ENCODE measurements around the gene PRKCH.
"Not testable (repeated sequence)": the region's sequence is repeated elsewhere in the genome, so short reads cannot be mapped to it uniquely, and the experiment has no call there.

The PRKCH gene

GRCh38 chr14:61408498-61408897 lies 87.1 kb downstream of the PRKCH start:
- Mint-ChIP-seq H3K36me3 (no peaks in the 10 kb centered on the region), H3K9me3 (no peaks in the 10 kb centered on the region), H3K27ac (no peak overlapping the region), H3K4me3 (no peak overlapping the region), H3K4me1 (peaks cover 3% of the 10 kb centered on the region), H3K27me3 (peaks cover 2% of the 10 kb centered on the region)
- no peak for ATAC-seq (ENCODE audit: low read depth)
- DNase-seq (ENCODE audit: low spot score in 2 of 2) = no peak

- no peaks in the 10 kb centered on the region for H3K4me1 Mint-ChIP-seq
Measured at GRCh38 chr14:61409782-61410181, 88.4 kb downstream of the PRKCH start.

GRCh38 chr14:61415934-61416333 lies 94.6 kb downstream of the PRKCH start:
- H3K36me3 Mint-ChIP-seq; H3K27ac Mint-ChIP-seq; H3K9me3 Mint-ChIP-seq; H3K27me3 Mint-ChIP-seq; ATAC-seq (ENCODE audit: low read depth); DNase-seq (ENCODE audit: low spot score in 2 of 2); H3K4me1 Mint-ChIP-seq; H3K4me3 Mint-ChIP-seq: not testable (repeated sequence)

More at GRCh38 chr14:61409782-61410181, 88.4 kb downstream of the PRKCH start:
- no peak overlapping the region for H3K27ac Mint-ChIP-seq
- no peak overlapping the region for H3K4me3 Mint-ChIP-seq
- ATAC-seq (ENCODE audit: low read depth) (no peak), DNase-seq (ENCODE audit: low spot score in 2 of 2) (no peak)
- no peaks in the 10 kb centered on the region for H3K9me3 Mint-ChIP-seq
- H3K27me3 Mint-ChIP-seq = no peaks in the 10 kb centered on the region
- no peaks in the 10 kb centered on the region for H3K36me3 Mint-ChIP-seq

- DNase-seq (ENCODE audit: low spot score in 2 of 2) = no peak
- H3K9me3 Mint-ChIP-seq = no peaks in the 10 kb centered on the region
- peaks cover 3% of the 10 kb centered on the region for H3K4me1 Mint-ChIP-seq
- no peak for ATAC-seq (ENCODE audit: low read depth)
- peaks cover 6% of the 10 kb centered on the region for H3K27me3 Mint-ChIP-seq
- no peaks in the 10 kb centered on the region for H3K36me3 Mint-ChIP-seq
- H3K27ac Mint-ChIP-seq = no peak overlapping the region
- H3K4me3 Mint-ChIP-seq = no peak overlapping the region
Measured at GRCh38 chr14:61416591-61416990, 95.2 kb downstream of the PRKCH start.

- peaks cover 3% of the 10 kb centered on the region for H3K4me1 Mint-ChIP-seq
- H3K27ac Mint-ChIP-seq = no peak overlapping the region
- ATAC-seq (ENCODE audit: low read depth) = no peak
- peaks cover 6% of the 10 kb centered on the region for H3K27me3 Mint-ChIP-seq
- H3K4me3 Mint-ChIP-seq = no peak overlapping the region
- no peaks in the 10 kb centered on the region for H3K36me3 Mint-ChIP-seq
- no peak for DNase-seq (ENCODE audit: low spot score in 2 of 2)
- H3K9me3 Mint-ChIP-seq = no peaks in the 10 kb centered on the region
Measured at GRCh38 chr14:61417141-61417540, 95.8 kb downstream of the PRKCH start.

GRCh38 chr14:61417883-61418455 lies 96.6 kb downstream of the PRKCH start:
- ATAC-seq (ENCODE audit: low read depth) = no peak
- Mint-ChIP-seq H3K9me3 (no peaks in the 10 kb centered on the region), H3K27ac (no peak overlapping the region), H3K4me3 (no peak overlapping the region), H3K4me1 (peaks cover 3% of the 10 kb centered on the region), H3K36me3 (no peaks in the 10 kb centered on the region), H3K27me3 (peaks cover 6% of the 10 kb centered on the region)
- DNase-seq (ENCODE audit: low spot score in 2 of 2) = no peak

- H3K4me3 Mint-ChIP-seq = no peak overlapping the region
- DNase-seq (ENCODE audit: low spot score in 2 of 2) = no peak
- peaks cover 9% of the 10 kb centered on the region for H3K27me3 Mint-ChIP-seq
- no peak overlapping the region for H3K27ac Mint-ChIP-seq
- H3K36me3 Mint-ChIP-seq = no peaks in the 10 kb centered on the region
- peaks cover 3% of the 10 kb centered on the region for H3K4me1 Mint-ChIP-seq
- no peaks in the 10 kb centered on the region for H3K9me3 Mint-ChIP-seq
- no peak for ATAC-seq (ENCODE audit: low read depth)
Measured at GRCh38 chr14:61418746-61419145, 97.4 kb downstream of the PRKCH start.

- H3K27ac Mint-ChIP-seq = no peak overlapping the region
- H3K4me3 Mint-ChIP-seq = no peak overlapping the region
- H3K36me3 Mint-ChIP-seq = peaks cover 3% of the 10 kb centered on the region
- H3K4me1 Mint-ChIP-seq = peaks cover 3% of the 10 kb centered on the region
- DNase-seq (ENCODE audit: low spot score in 2 of 2) = no peak
- ATAC-seq (ENCODE audit: low read depth) = no peak
- H3K27me3 Mint-ChIP-seq = peaks cover 9% of the 10 kb centered on the region
- H3K9me3 Mint-ChIP-seq = peaks cover 3% of the 10 kb centered on the region
Measured at GRCh38 chr14:61419201-61419600, 97.8 kb downstream of the PRKCH start.

GRCh38 chr14:61420326-61420725 lies 98.9 kb downstream of the PRKCH start:
- Mint-ChIP-seq H3K27ac (no peak overlapping the region), H3K9me3 (peaks cover 4% of the 10 kb centered on the region), H3K36me3 (peaks cover 5% of the 10 kb centered on the region), H3K27me3 (peaks cover 9% of the 10 kb centered on the region), H3K4me1 (peaks cover 3% of the 10 kb centered on the region), H3K4me3 (no peak overlapping the region)
- ATAC-seq (ENCODE audit: low read depth) = no peak
- DNase-seq (ENCODE audit: low spot score in 2 of 2) = no peak

- peaks cover 3% of the 10 kb centered on the region for H3K4me1 Mint-ChIP-seq
- peaks cover 5% of the 10 kb centered on the region for H3K36me3 Mint-ChIP-seq
- peaks cover 8% of the 10 kb centered on the region for H3K27me3 Mint-ChIP-seq
- no peak overlapping the region for H3K27ac Mint-ChIP-seq
- no peak for ATAC-seq (ENCODE audit: low read depth)
- peaks cover 6% of the 10 kb centered on the region for H3K9me3 Mint-ChIP-seq
- no peak overlapping the region for H3K4me3 Mint-ChIP-seq
- DNase-seq (ENCODE audit: low spot score in 2 of 2) = no peak
Measured at GRCh38 chr14:61421212-61421923, 100.0 kb downstream of the PRKCH start.

- Mint-ChIP-seq H3K27ac (no peak overlapping the region), H3K4me1 (no peaks in the 10 kb centered on the region)
- ATAC-seq (ENCODE audit: low read depth) = no peak
Measured at GRCh38 chr14:61426048-61426447, 104.7 kb downstream of the PRKCH start.

GRCh38 chr14:61428261-61428660 lies 106.9 kb downstream of the PRKCH start:
- DNase-seq (ENCODE audit: low spot score in 2 of 2) (no peak), ATAC-seq (ENCODE audit: low read depth) (no peak)
- Mint-ChIP-seq H3K27me3 (peaks cover 8% of the 10 kb centered on the region), H3K9me3 (peaks cover 8% of the 10 kb centered on the region), H3K36me3 (peaks cover 5% of the 10 kb centered on the region), H3K4me1 (no peaks in the 10 kb centered on the region), H3K4me3 (no peak overlapping the region), H3K27ac (no peak overlapping the region)

More at GRCh38 chr14:61426048-61426447, 104.7 kb downstream of the PRKCH start:
- Mint-ChIP-seq H3K27me3 (peaks cover 6% of the 10 kb centered on the region), H3K36me3 (peaks cover 5% of the 10 kb centered on the region), H3K9me3 (peaks cover 6% of the 10 kb centered on the region), H3K4me3 (no peak overlapping the region)
- no peak for DNase-seq (ENCODE audit: low spot score in 2 of 2)

GRCh38 chr14:61429316-61429715 lies 107.9 kb downstream of the PRKCH start:
- H3K4me1 Mint-ChIP-seq = no peaks in the 10 kb centered on the region
- DNase-seq (ENCODE audit: low spot score in 2 of 2) (no peak), ATAC-seq (ENCODE audit: low read depth) (no peak)
- H3K36me3 Mint-ChIP-seq = peaks cover under 1% of the 10 kb centered on the region
- no peak overlapping the region for H3K4me3 Mint-ChIP-seq
- peaks cover 3% of the 10 kb centered on the region for H3K9me3 Mint-ChIP-seq
- no peak overlapping the region for H3K27ac Mint-ChIP-seq
- peaks cover 7% of the 10 kb centered on the region for H3K27me3 Mint-ChIP-seq

- Mint-ChIP-seq H3K27me3 (peaks cover 10% of the 10 kb centered on the region), H3K4me3 (no peak overlapping the region), H3K27ac (no peak overlapping the region), H3K9me3 (peaks cover 3% of the 10 kb centered on the region), H3K4me1 (no peaks in the 10 kb centered on the region), H3K36me3 (no peaks in the 10 kb centered on the region)
- ATAC-seq (ENCODE audit: low read depth) = no peak
- DNase-seq (ENCODE audit: low spot score in 2 of 2) = no peak
Measured at GRCh38 chr14:61430066-61430757, 108.8 kb downstream of the PRKCH start.

Measured in memory B cell (primary cell).